Prostate gland (tissue), 2 donors: ENCODE measurements around the gene KNCN.

Experiments
- POLR2A ChIP-seq: fragments of 450-650 bp; IDR thresholded peaks from one replicate; pipeline ENCODE4 v1.6.1; 2016; ENCODE audit warnings: antibody characterized with exemption, mild to moderate bottlenecking
- POLR2AphosphoS5 ChIP-seq: sonication (generic); formaldehyde crosslinking; IDR thresholded peaks from one replicate; pipeline ENCODE4 v1.6.1; 2017; ENCODE audit warnings: antibody characterized with exemption
- TF ChIP-seq, protein P1 (sequence below), 4 experiments: fragments of 200-600 bp in 2 of 4; fragments of 450-650 bp in 2 of 4; sonication (generic) in 2 of 4; IDR thresholded peaks; 1 replicate in 3 of 4; 2 replicates in 1 of 4; pipeline ENCODE4 v1.5.1; 2016 to 2019; ENCODE audit warnings: antibody characterized with exemption in 4 of 4, mild to moderate bottlenecking in 2 of 4, moderate library complexity in 2 of 4

GRCh38 chr1:46575778-46576177 is 24.3 kb upstream of the KNCN start:
- TF ChIP-seq, protein P1, sequence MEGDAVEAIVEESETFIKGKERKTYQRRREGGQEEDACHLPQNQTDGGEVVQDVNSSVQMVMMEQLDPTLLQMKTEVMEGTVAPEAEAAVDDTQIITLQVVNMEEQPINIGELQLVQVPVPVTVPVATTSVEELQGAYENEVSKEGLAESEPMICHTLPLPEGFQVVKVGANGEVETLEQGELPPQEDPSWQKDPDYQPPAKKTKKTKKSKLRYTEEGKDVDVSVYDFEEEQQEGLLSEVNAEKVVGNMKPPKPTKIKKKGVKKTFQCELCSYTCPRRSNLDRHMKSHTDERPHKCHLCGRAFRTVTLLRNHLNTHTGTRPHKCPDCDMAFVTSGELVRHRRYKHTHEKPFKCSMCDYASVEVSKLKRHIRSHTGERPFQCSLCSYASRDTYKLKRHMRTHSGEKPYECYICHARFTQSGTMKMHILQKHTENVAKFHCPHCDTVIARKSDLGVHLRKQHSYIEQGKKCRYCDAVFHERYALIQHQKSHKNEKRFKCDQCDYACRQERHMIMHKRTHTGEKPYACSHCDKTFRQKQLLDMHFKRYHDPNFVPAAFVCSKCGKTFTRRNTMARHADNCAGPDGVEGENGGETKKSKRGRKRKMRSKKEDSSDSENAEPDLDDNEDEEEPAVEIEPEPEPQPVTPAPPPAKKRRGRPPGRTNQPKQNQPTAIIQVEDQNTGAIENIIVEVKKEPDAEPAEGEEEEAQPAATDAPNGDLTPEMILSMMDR (IDR thresholded peaks at IDR 0.05) = no peak
- no peak for TF ChIP-seq POLR2A
- TF ChIP-seq POLR2AphosphoS5 = no peak
